GM18520 (cell line): Measurements from ENCODE around the gene RNU6-1.

Experiments used
- ATAC-seq: cut with Tn5 transposase; IDR thresholded peaks from one replicate; pipeline ENCODE4 v1.9.1; 2021; ENCODE audit not compliant: unreplicated experiment

RNU6-1 gene

GRCh38 chr15:67859331-67859946, 19.6 kb upstream of the RNU6-1 start:
- ATAC-seq: no peak

- no peak for ATAC-seq
These were observed 17.4 kb upstream of the RNU6-1 start for GRCh38 chr15:67857220-67857619.

GRCh38 chr15:67855842-67856241, 16.0 kb upstream of the RNU6-1 start:
- no peak for ATAC-seq

GRCh38 chr15:67854358-67854757, 14.5 kb upstream of the RNU6-1 start:
- no peak for ATAC-seq

- ATAC-seq: no peak
These were observed 13.6 kb upstream of the RNU6-1 start for GRCh38 chr15:67853454-67853853.

- no peak for ATAC-seq
These were observed 12.6 kb upstream of the RNU6-1 start for GRCh38 chr15:67852418-67852817.

- no peak for ATAC-seq
These were observed 11.2 kb upstream of the RNU6-1 start for GRCh38 chr15:67850994-67851571.

- ATAC-seq: no peak
These were observed 10.5 kb upstream of the RNU6-1 start for GRCh38 chr15:67850336-67850735.

- no peak for ATAC-seq
These were observed 9.7 kb upstream of the RNU6-1 start for GRCh38 chr15:67849538-67849937.

- ATAC-seq: no peak
These were observed 6.1 kb upstream of the RNU6-1 start for GRCh38 chr15:67845974-67846373.

- no peak for ATAC-seq
These were observed 3.9 kb upstream of the RNU6-1 start for GRCh38 chr15:67843571-67844387.

GRCh38 chr15:67843092-67843501, 3.3 kb upstream of the RNU6-1 start:
- ATAC-seq: no peak

- ATAC-seq: no peak
These were observed 1.6 kb upstream of the RNU6-1 start for GRCh38 chr15:67841513-67841762.

GRCh38 chr15:67840749-67841512, 1.1 kb upstream of the RNU6-1 start:
- ATAC-seq: peak; percentile 1

GRCh38 chr15:67839499-67839928, 331 bp downstream of the RNU6-1 start:
- ATAC-seq: peak; percentile 4

- ATAC-seq: no peak
These were observed 984 bp downstream of the RNU6-1 start for GRCh38 chr15:67838789-67839332.

- no peak for ATAC-seq
These were observed 2.9 kb downstream of the RNU6-1 start for GRCh38 chr15:67836955-67837354.

GRCh38 chr15:67836477-67836876, 3.4 kb downstream of the RNU6-1 start:
- ATAC-seq: no peak

GRCh38 chr15:67836134-67836455, 3.8 kb downstream of the RNU6-1 start:
- ATAC-seq: no peak

GRCh38 chr15:67835297-67836133, 4.3 kb downstream of the RNU6-1 start:
- no peak for ATAC-seq
